ENCODE results near the gene PEX14. TPM values are rescaled to one million over a fixed set of nuclear protein-coding genes. Genes with fewer than 3 reads are reported as not detected.

The PEX14 gene
- total RNA-seq, 4 donors from 2014 or later: 14.6 to 19.0 (median 17.6) TPM

GRCh38 chr1:10596780-10597179, 122.0 kb downstream of the PEX14 start:
- 86% methylated on average over 6 of the region's 6 CpGs for WGBS
- Histone ChIP-seq H3K36me3 (no peaks in the 10 kb centered on the region), H3K27me3 (no peaks in the 10 kb centered on the region), H3K27ac (no peak overlapping the region), H3K4me3 (no peak overlapping the region), H3K9me3 (no peaks in the 10 kb centered on the region), H3K4me1 (peaks cover 6% of the 10 kb centered on the region)
- no peak for TF ChIP-seq EP300 (IDR thresholded peaks at IDR 0.05)
- TF ChIP-seq POLR2A (IDR thresholded peaks at IDR 0.05): no peak
- no peak for TF ChIP-seq POLR2AphosphoS5 (IDR thresholded peaks at IDR 0.05)
- no peak for TF ChIP-seq CTCF (IDR thresholded peaks at IDR 0.05)
- no peak for DNase-seq (ENCODE audit: low spot score in 2 of 2)

- no peak for DNase-seq (ENCODE audit: low spot score in 2 of 2)
- H3K9me3 ChIP-seq: no peaks in the 10 kb centered on the region
- 88% methylated on average over 12 of the region's 13 CpGs for WGBS
- no peaks in the 10 kb centered on the region for H3K36me3 ChIP-seq
- peaks cover 9% of the 10 kb centered on the region for H3K4me1 ChIP-seq
- no peak overlapping the region for H3K4me3 ChIP-seq
- no peak for TF ChIP-seq POLR2AphosphoS5 (IDR thresholded peaks at IDR 0.05)
- TF ChIP-seq POLR2A (IDR thresholded peaks at IDR 0.05): no peak
- no peak for TF ChIP-seq EP300 (IDR thresholded peaks at IDR 0.05)
- TF ChIP-seq CTCF (IDR thresholded peaks at IDR 0.05): no peak
- no peaks in the 10 kb centered on the region for H3K27me3 ChIP-seq
- no peak overlapping the region for H3K27ac ChIP-seq
Observed at GRCh38 chr1:10597492-10598388, 123.0 kb downstream of the PEX14 start.

- no peak for TF ChIP-seq POLR2AphosphoS5 (IDR thresholded peaks at IDR 0.05)
- no peak for TF ChIP-seq EP300 (IDR thresholded peaks at IDR 0.05)
- no peak for TF ChIP-seq POLR2A (IDR thresholded peaks at IDR 0.05)
- no peak for TF ChIP-seq CTCF (IDR thresholded peaks at IDR 0.05)
- Histone ChIP-seq H3K27me3 (no peaks in the 10 kb centered on the region), H3K36me3 (no peaks in the 10 kb centered on the region), H3K4me3 (no peak overlapping the region), H3K4me1 (peaks cover 11% of the 10 kb centered on the region), H3K9me3 (no peaks in the 10 kb centered on the region), H3K27ac (no peak overlapping the region)
- 69% methylated on average over 6 of the region's 6 CpGs for WGBS
- no peak for DNase-seq (ENCODE audit: low spot score in 2 of 2)
Observed at GRCh38 chr1:10598389-10598702, 123.6 kb downstream of the PEX14 start.

GRCh38 chr1:10599194-10599861, 124.6 kb downstream of the PEX14 start:
- WGBS: 42% methylated on average over 3 of the region's 6 CpGs
- peaks cover 11% of the 10 kb centered on the region for H3K4me1 ChIP-seq
- no peak for DNase-seq (ENCODE audit: low spot score in 2 of 2)
- TF ChIP-seq POLR2A (IDR thresholded peaks at IDR 0.05) (no peak), CTCF (IDR thresholded peaks at IDR 0.05) (no peak), EP300 (IDR thresholded peaks at IDR 0.05) (no peak), POLR2AphosphoS5 (IDR thresholded peaks at IDR 0.05) (no peak)
- H3K4me3 ChIP-seq: no peak overlapping the region
- H3K27ac ChIP-seq: no peak overlapping the region
- H3K27me3 ChIP-seq: no peaks in the 10 kb centered on the region
- H3K36me3 ChIP-seq: no peaks in the 10 kb centered on the region
- H3K9me3 ChIP-seq: no peaks in the 10 kb centered on the region

- Histone ChIP-seq H3K9me3 (no peaks in the 10 kb centered on the region), H3K4me3 (no peak overlapping the region), H3K36me3 (no peaks in the 10 kb centered on the region), H3K27me3 (no peaks in the 10 kb centered on the region), H3K4me1 (peaks cover 11% of the 10 kb centered on the region), H3K27ac (no peak overlapping the region)
- no peak for DNase-seq (ENCODE audit: low spot score in 2 of 2)
- 84% methylated on average over 6 of the region's 6 CpGs for WGBS
- TF ChIP-seq POLR2A (IDR thresholded peaks at IDR 0.05): no peak
- no peak for TF ChIP-seq POLR2AphosphoS5 (IDR thresholded peaks at IDR 0.05)
- no peak for TF ChIP-seq EP300 (IDR thresholded peaks at IDR 0.05)
- TF ChIP-seq CTCF (IDR thresholded peaks at IDR 0.05): no peak
Observed at GRCh38 chr1:10601342-10602070, 126.8 kb downstream of the PEX14 start.
